NOMO-1 treated with dmso at 0.1 percent for 144 hours (cell line): ENCODE measurements around the gene DBNL.

Source experiments
- DNase-seq: peaks from one replicate; lab custom pipeline; 2025; ENCODE audit not compliant: unreplicated experiment; lab: John Stamatoyannopoulos, UW

Gene DBNL

DNA sequence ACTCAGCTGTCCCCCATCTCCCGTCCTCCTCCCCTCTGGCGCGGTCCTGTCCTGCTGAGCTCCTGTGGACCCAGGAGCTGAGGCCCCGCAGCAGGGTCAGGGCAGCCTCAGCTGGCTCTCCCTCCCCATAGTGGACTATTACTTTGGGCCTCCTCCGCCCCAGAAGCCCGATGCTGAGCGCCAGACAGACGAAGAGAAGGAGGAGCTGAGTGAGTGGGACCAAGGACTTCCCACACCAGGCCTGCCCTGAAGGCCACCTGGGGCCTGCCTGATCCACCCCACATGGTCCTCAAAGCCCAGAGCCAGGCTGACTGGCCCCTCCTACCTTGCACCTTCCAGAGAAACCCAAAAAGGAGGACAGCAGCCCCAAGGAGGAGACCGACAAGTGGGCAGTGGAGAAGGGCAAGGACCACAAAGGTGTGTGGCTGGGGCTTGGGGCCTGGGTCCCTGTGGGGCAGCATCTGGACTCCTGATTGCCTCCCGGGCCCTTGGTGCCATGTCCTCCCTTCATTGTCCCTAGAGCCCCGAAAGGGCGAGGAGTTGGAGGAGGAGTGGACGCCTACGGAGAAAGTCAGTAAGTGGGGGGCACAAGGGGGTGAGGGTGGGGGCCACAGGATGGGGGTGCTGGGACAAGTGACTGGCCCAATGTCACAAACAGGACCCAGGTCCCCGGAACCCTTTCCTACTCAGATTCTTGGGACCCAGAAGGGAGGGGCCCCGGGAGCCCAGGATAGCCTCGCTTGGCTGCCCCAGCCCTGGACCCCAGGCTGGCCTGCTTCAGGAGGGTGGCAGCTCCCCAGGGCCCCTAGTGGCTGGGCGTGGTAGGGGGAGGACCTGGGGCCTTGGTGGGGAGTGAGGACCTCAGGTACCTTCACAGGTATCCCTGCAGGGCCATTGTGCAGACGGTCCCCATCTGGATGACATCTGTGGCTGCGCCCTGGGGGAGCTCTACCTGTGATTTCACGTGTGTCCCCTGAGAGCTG is 64.6 kb downstream of the DBNL start:
- no peak for DNase-seq

GRCh38 chr7:44109991-44110390 is 65.5 kb downstream of the DBNL start:
- no peak for DNase-seq

DNA sequence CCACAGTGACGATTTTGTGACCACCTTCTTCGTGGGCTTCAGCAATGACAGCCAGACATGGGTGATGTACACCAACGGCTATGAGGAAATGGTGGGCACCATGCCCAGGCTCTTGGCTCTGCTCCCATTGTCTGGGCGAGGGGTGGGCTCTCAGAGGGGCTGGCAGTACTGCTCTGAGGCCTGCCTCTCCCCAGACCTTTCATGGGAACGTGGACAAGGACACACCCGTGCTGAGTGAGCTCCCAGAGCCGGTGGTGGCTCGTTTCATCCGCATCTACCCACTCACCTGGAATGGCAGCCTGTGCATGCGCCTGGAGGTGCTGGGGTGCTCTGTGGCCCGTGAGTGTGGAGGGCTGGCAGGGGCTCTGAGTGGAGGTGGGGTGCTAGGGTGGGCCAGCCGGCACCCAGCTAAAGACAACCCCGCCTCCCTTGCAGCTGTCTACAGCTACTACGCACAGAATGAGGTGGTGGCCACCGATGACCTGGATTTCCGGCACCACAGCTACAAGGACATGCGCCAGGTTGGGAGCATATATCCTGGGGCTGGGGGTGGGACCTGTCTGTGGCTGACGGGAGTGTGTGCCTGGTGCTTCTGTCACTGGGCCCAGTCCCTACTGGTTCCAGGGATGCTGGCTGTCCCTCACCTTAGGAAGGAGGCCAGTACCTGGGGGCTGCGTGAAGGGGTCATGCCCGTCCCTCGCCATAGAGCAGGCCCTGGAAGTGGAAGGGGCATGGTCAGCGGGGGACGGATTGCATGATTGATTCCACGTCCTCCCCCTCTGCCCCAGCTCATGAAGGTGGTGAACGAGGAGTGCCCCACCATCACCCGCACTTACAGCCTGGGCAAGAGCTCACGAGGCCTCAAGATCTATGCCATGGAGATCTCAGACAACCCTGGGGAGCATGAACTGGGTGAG is 66.5 kb downstream of the DBNL start:
- no peak for DNase-seq
